Lower leg skin (tissue), 3 donors: ENCODE measurements around the gene ANKUB1.

Source experiments
- CTCF ChIP-seq, 3 donors: fragments of 450-650 bp; IDR thresholded peaks; one replicate each; pipeline ENCODE4 v1.5.1; 2016; ENCODE audit warnings: antibody characterized with exemption in 3 of 3, mild to moderate bottlenecking in 3 of 3, moderate library complexity in 2 of 3
- POLR2A ChIP-seq, 2 donors: fragments of 450-650 bp; IDR thresholded peaks; one replicate each; pipeline ENCODE4 v1.6.1; 2016 to 2017; ENCODE audit warnings: antibody characterized with exemption in 2 of 2, mild to moderate bottlenecking in 1 of 2, moderate library complexity in 1 of 2

- TF ChIP-seq CTCF (IDR thresholded peaks at IDR 0.05) (no peak), POLR2A (IDR thresholded peaks at IDR 0.05) (no peak)
Observed at GRCh38 chr3:149727656-149728055, 64.7 kb downstream of the ANKUB1 start.
